Coronary artery (tissue), 2 donors: ENCODE results near the gene TNFAIP1.

ENCODE experiments used
- DNase-seq: peaks from one replicate; pipeline ENCODE4 v3.0.0-alpha.2; 2017; ENCODE audit warnings: low spot score
- H3K27ac ChIP-seq, 2 donors: fragments of 200-600 bp; sonication (generic); one replicate each; pipeline ENCODE4 v1.5.1; 2016 to 2019
- H3K4me3 ChIP-seq: fragments of 200-600 bp; sonication (generic); 2 replicates; pipeline ENCODE4 v1.5.1; 2016; ENCODE audit warnings: mild to moderate bottlenecking, moderate library complexity
- CTCF ChIP-seq: fragments of 200-600 bp; sonication (generic); IDR thresholded peaks from one replicate; pipeline ENCODE4 v1.5.1; 2019; ENCODE audit warnings: antibody characterized with exemption

TNFAIP1 gene

GRCh38 chr17:28318759-28319597, 16.6 kb upstream of the TNFAIP1 start, which contains the start of gene TMEM97:
TSS of gene TMEM97 (plus strand) at chr17:28319200. CDS start at chr17:28319240, 40 bp downstream.
- TF ChIP-seq CTCF = no peak
- peak within 1 kb of the TSS; percentile 74 for H3K4me3 ChIP-seq
- peak; percentile 95 for DNase-seq
- peak within 1 kb of the TSS; percentile 6 to 27 for H3K27ac ChIP-seq

GRCh38 chr17:28319598-28319935, 16.0 kb upstream of the TNFAIP1 start:
- Histone ChIP-seq H3K27ac (peak overlapping the region in 1 of 2 donors; percentile 27), H3K4me3 (peak overlapping the region; percentile 74)
- no peak for TF ChIP-seq CTCF
- no peak for DNase-seq

GRCh38 chr17:28320215-28321061, 15.1 kb upstream of the TNFAIP1 start:
- no peak for TF ChIP-seq CTCF
- Histone ChIP-seq H3K27ac (no peak overlapping the region), H3K4me3 (no peak overlapping the region)
- DNase-seq = no peak

- TF ChIP-seq CTCF = no peak
- H3K27ac ChIP-seq = no peak overlapping the region
- DNase-seq = no peak
- no peak overlapping the region for H3K4me3 ChIP-seq
These were observed 11.3 kb upstream of the TNFAIP1 start for GRCh38 chr17:28324267-28324745.

GRCh38 chr17:28324781-28325180, 10.8 kb upstream of the TNFAIP1 start:
- Histone ChIP-seq H3K27ac (no peak overlapping the region), H3K4me3 (no peak overlapping the region)
- no peak for DNase-seq
- no peak for TF ChIP-seq CTCF

- no peak for TF ChIP-seq CTCF
- DNase-seq = peak; percentile 17
- Histone ChIP-seq H3K4me3 (no peak overlapping the region), H3K27ac (no peak overlapping the region)
These were observed 10.3 kb upstream of the TNFAIP1 start for GRCh38 chr17:28325211-28325610.
